Parathyroid adenoma (tissue), 2 donors: ENCODE measurements around the gene ALDH1A1.
"Not testable (repeated sequence)": the region's sequence is repeated elsewhere in the genome, so short reads cannot be mapped to it uniquely, and the experiment has no call there.

ENCODE experiments used
- H2AFZ ChIP-seq: fragments of 300-600 bp; sonication (generic); one replicate; pipeline ENCODE4 v1.7.0; 2017; ENCODE audit warnings: antibody characterized with exemption, mild to moderate bottlenecking
- H3K27ac ChIP-seq: fragments of 300-600 bp; sonication (generic); one replicate; pipeline ENCODE4 v1.7.0; 2017
- H3K27me3 ChIP-seq: fragments of 300-600 bp; sonication (generic); one replicate; pipeline ENCODE4 v1.7.0; 2017; ENCODE audit warnings: low read length; ENCODE audit not compliant: control insufficient read depth, insufficient read depth
- H3K36me3 ChIP-seq: fragments of 300-600 bp; sonication (generic); one replicate; pipeline ENCODE4 v1.7.0; 2017; ENCODE audit warnings: low read length; ENCODE audit not compliant: control insufficient read depth, insufficient read depth
- H3K4me1 ChIP-seq: fragments of 300-600 bp; sonication (generic); one replicate; pipeline ENCODE4 v1.7.0; 2017; ENCODE audit warnings: control low read depth
- H3K4me2 ChIP-seq: fragments of 300-600 bp; sonication (generic); one replicate; pipeline ENCODE4 v1.7.0; 2017; ENCODE audit warnings: low read length
- H3K4me3 ChIP-seq: fragments of 300-600 bp; sonication (generic); one replicate; pipeline ENCODE4 v1.7.0; 2017; ENCODE audit warnings: low read depth, low read length
- H3K79me2 ChIP-seq: fragments of 300-600 bp; sonication (generic); one replicate; pipeline ENCODE4 v1.7.0; 2017; ENCODE audit warnings: control low read depth
- H3K9ac ChIP-seq: fragments of 300-600 bp; sonication (generic); one replicate; pipeline ENCODE4 v1.7.0; 2017; ENCODE audit warnings: mild to moderate bottlenecking
- H3K9me3 ChIP-seq: fragments of 300-600 bp; sonication (generic); one replicate; pipeline ENCODE4 v1.7.0; 2017; ENCODE audit warnings: low read length; ENCODE audit not compliant: control insufficient read depth
- TF ChIP-seq, protein P1 (sequence below): fragments of 300-600 bp; sonication (generic); IDR thresholded peaks from one replicate; pipeline ENCODE4 v1.7.0; 2017; ENCODE audit warnings: antibody characterized with exemption, mild to moderate bottlenecking
- donor health status: primary hyperparathyroidism.

Gene ALDH1A1

GRCh38 chr9:72872718-72873117 lies 80.1 kb downstream of the ALDH1A1 start:
- Histone ChIP-seq H2AFZ (no peak overlapping the region), H3K79me2 (no peaks in the 10 kb centered on the region), H3K4me1 (no peaks in the 10 kb centered on the region), H3K27me3 (no peaks in the 10 kb centered on the region), H3K36me3 (no peaks in the 10 kb centered on the region), H3K4me3 (no peak overlapping the region), H3K27ac (no peak overlapping the region), H3K9me3 (no peaks in the 10 kb centered on the region), H3K4me2 (no peak overlapping the region), H3K9ac (no peak overlapping the region)
- TF ChIP-seq, protein P1, sequence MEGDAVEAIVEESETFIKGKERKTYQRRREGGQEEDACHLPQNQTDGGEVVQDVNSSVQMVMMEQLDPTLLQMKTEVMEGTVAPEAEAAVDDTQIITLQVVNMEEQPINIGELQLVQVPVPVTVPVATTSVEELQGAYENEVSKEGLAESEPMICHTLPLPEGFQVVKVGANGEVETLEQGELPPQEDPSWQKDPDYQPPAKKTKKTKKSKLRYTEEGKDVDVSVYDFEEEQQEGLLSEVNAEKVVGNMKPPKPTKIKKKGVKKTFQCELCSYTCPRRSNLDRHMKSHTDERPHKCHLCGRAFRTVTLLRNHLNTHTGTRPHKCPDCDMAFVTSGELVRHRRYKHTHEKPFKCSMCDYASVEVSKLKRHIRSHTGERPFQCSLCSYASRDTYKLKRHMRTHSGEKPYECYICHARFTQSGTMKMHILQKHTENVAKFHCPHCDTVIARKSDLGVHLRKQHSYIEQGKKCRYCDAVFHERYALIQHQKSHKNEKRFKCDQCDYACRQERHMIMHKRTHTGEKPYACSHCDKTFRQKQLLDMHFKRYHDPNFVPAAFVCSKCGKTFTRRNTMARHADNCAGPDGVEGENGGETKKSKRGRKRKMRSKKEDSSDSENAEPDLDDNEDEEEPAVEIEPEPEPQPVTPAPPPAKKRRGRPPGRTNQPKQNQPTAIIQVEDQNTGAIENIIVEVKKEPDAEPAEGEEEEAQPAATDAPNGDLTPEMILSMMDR: no peak

GRCh38 chr9:72871685-72872084 lies 81.2 kb downstream of the ALDH1A1 start:
- H3K9me3 ChIP-seq: no peaks in the 10 kb centered on the region
- H3K79me2 ChIP-seq: no peaks in the 10 kb centered on the region
- H3K36me3 ChIP-seq: no peaks in the 10 kb centered on the region
- H3K27ac ChIP-seq: no peak overlapping the region
- H3K4me1 ChIP-seq: no peaks in the 10 kb centered on the region
- no peak overlapping the region for H3K9ac ChIP-seq
- TF ChIP-seq, protein P1: no peak
- H3K27me3 ChIP-seq: no peaks in the 10 kb centered on the region
- H3K4me3 ChIP-seq: no peak overlapping the region
- no peak overlapping the region for H3K4me2 ChIP-seq
- H2AFZ ChIP-seq: no peak overlapping the region

DNA sequence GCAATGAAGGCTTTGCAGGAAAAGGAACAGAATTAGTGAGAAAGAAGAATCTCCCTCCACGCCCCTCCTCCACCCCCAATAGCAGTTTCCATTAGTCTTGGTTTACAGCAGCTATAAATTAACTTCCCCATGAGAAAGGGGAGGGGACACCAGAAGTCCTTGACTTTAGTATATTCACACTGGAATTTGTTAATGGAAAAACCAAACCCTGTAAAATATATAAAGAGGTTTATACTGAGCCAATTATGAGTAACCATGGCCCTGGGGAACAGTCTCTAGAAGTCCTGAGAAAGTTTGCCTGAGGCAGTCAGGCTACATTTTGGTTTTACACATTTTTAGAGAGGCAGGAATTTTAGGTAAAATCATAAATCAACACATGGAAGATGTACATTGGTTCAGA lies 88.5 kb downstream of the ALDH1A1 start:
- no peak overlapping the region for H3K4me3 ChIP-seq
- H3K27ac ChIP-seq: no peak overlapping the region
- H3K27me3 ChIP-seq: no peaks in the 10 kb centered on the region
- no peaks in the 10 kb centered on the region for H3K36me3 ChIP-seq
- H3K9me3 ChIP-seq: no peaks in the 10 kb centered on the region
- TF ChIP-seq, protein P1: no peak
- no peak overlapping the region for H3K4me2 ChIP-seq
- no peaks in the 10 kb centered on the region for H3K4me1 ChIP-seq
- no peak overlapping the region for H3K9ac ChIP-seq
- no peaks in the 10 kb centered on the region for H3K79me2 ChIP-seq
- no peak overlapping the region for H2AFZ ChIP-seq

- TF ChIP-seq, protein P1: no peak
Observed at GRCh38 chr9:72863456-72864094, 89.3 kb downstream of the ALDH1A1 start.

DNA sequence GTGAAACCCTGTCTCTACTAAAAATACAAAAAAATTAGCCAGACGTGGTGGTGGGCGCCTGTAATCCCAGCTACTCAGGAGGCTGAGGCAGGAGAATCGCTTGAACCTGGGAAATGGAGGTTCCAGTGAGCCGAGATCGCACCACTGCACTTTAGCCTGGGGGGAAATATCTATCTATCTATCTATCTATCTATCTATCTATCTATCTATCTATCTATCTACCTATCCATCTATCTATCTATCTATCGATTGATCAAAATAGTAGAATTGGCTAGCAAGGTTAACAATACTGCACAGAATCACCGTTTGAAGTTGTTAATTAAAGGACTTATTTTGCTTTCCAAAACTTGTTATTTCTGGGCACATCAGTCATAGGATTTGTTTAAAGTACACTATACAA lies 90.1 kb downstream of the ALDH1A1 start:
- H3K36me3 ChIP-seq, H3K9me3 ChIP-seq, H3K4me2 ChIP-seq, H3K27ac ChIP-seq, H3K79me2 ChIP-seq, H3K27me3 ChIP-seq, H3K4me1 ChIP-seq, H2AFZ ChIP-seq, H3K4me3 ChIP-seq, H3K9ac ChIP-seq: not testable (repeated sequence)

More at GRCh38 chr9:72863456-72864094, 89.3 kb downstream of the ALDH1A1 start:
- Histone ChIP-seq H3K27ac (no peak overlapping the region), H3K79me2 (no peaks in the 10 kb centered on the region), H3K36me3 (no peaks in the 10 kb centered on the region), H2AFZ (no peak overlapping the region), H3K4me3 (no peak overlapping the region), H3K9me3 (no peaks in the 10 kb centered on the region), H3K4me2 (no peak overlapping the region), H3K27me3 (no peaks in the 10 kb centered on the region), H3K9ac (no peak overlapping the region), H3K4me1 (no peaks in the 10 kb centered on the region)
